ENCODE measurements around the gene HPS5. TPM values are rescaled to one million over a fixed set of nuclear protein-coding genes. Genes with fewer than 3 reads are reported as not detected.

The HPS5 gene
- total RNA-seq, 4 donors from 2014 or later = 3.0 to 18.9 (median 14.2) TPM

GRCh38 chr11:18245396-18245795, 76.5 kb downstream of the HPS5 start:
- intact Hi-C loops (cut with DNase I; ENCODE audit: low total_unique reads) (no loop called here), in situ Hi-C loops (cut with MboI; ENCODE audit: low pct_ligation_motif_present in 1 of 4, low pct_unique_long_range_greater_than_20kb in 1 of 4, low sequenced_read_pairs in 3 of 4) (no loop called here)
- Histone ChIP-seq H3K9me3 (no peaks in the 10 kb centered on the region), H3K4me1 (peaks cover 0 to 3% (median 0%) of the 10 kb centered on the region in 4 donors), H3K27me3 (no peaks in the 10 kb centered on the region), H3K36me3 (no peaks in the 10 kb centered on the region), H3K27ac (no peak overlapping the region), H3K4me3 (no peak overlapping the region)
- no peak for TF ChIP-seq POLR2AphosphoS5 (IDR thresholded peaks at IDR 0.05)
- TF ChIP-seq EP300 (IDR thresholded peaks at IDR 0.05; ENCODE audit: low read depth) = no peak
- TF ChIP-seq, protein P1, sequence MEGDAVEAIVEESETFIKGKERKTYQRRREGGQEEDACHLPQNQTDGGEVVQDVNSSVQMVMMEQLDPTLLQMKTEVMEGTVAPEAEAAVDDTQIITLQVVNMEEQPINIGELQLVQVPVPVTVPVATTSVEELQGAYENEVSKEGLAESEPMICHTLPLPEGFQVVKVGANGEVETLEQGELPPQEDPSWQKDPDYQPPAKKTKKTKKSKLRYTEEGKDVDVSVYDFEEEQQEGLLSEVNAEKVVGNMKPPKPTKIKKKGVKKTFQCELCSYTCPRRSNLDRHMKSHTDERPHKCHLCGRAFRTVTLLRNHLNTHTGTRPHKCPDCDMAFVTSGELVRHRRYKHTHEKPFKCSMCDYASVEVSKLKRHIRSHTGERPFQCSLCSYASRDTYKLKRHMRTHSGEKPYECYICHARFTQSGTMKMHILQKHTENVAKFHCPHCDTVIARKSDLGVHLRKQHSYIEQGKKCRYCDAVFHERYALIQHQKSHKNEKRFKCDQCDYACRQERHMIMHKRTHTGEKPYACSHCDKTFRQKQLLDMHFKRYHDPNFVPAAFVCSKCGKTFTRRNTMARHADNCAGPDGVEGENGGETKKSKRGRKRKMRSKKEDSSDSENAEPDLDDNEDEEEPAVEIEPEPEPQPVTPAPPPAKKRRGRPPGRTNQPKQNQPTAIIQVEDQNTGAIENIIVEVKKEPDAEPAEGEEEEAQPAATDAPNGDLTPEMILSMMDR (IDR thresholded peaks at IDR 0.05) = no peak
- no peak for TF ChIP-seq POLR2A (IDR thresholded peaks at IDR 0.05)
- WGBS, 2 donors (ENCODE audit: low coverage in 1 of 2) = 20 to 67% methylated on average over 1 to 5 of the region's 6 CpGs
- DNase-seq = no peak

GRCh38 chr11:18243783-18244362, 78.1 kb downstream of the HPS5 start:
- Histone ChIP-seq H3K9me3 (no peaks in the 10 kb centered on the region), H3K4me1 (peaks cover 0 to 3% (median 0%) of the 10 kb centered on the region in 4 donors), H3K27ac (no peak overlapping the region), H3K27me3 (peaks cover 10% of the 10 kb centered on the region), H3K4me3 (no peak overlapping the region), H3K36me3 (no peaks in the 10 kb centered on the region)
- TF ChIP-seq POLR2AphosphoS5 (IDR thresholded peaks at IDR 0.05) = no peak
- TF ChIP-seq, protein P1 (IDR thresholded peaks at IDR 0.05) = peak; percentile 64 to 82 (median 78)
- peak; percentile 70 for DNase-seq
- intact Hi-C loops (cut with DNase I; ENCODE audit: low total_unique reads) = no loop called here
- 0% methylated on average over 1 of the region's 1 CpG; no CpG with 5 or more reads in 1 of the 2 donors for WGBS, 2 donors (ENCODE audit: low coverage in 1 of 2)
- in situ Hi-C loops (cut with MboI; ENCODE audit: low pct_ligation_motif_present in 1 of 4, low pct_unique_long_range_greater_than_20kb in 1 of 4, low sequenced_read_pairs in 3 of 4) = no loop called here

DNA sequence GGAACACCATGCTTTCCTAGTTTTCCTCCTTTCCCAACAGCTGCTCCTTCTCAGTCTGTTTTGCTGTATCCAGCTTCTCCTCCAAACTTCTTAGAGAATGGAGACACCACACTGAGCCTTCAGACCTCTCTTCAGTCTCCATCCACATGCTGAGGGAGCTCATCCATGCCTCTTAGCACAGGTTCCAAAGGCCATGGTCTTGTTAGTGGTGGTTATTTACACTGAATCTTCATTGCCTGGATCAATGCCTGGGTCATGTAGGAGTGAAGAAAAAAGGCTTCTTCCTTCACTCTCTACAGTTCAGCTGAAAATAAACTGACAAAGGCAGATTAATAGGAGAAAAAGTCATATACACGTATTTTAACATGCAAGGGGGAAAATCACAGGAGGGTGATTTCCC, 82.3 kb downstream of the HPS5 start:
- no peak overlapping the region for H3K27ac ChIP-seq
- intact Hi-C loops (cut with DNase I; ENCODE audit: low total_unique reads) (no loop called here), in situ Hi-C loops (cut with MboI; ENCODE audit: low pct_ligation_motif_present in 1 of 4, low pct_unique_long_range_greater_than_20kb in 1 of 4, low sequenced_read_pairs in 3 of 4) (no loop called here)
- no peaks in the 10 kb centered on the region for H3K4me1 ChIP-seq
- H3K4me3 ChIP-seq = no peak overlapping the region
- no peaks in the 10 kb centered on the region for H3K9me3 ChIP-seq
- H3K27me3 ChIP-seq = peaks cover 22% of the 10 kb centered on the region
- TF ChIP-seq EP300 (IDR thresholded peaks at IDR 0.05; ENCODE audit: low read depth) = no peak
- TF ChIP-seq POLR2A (IDR thresholded peaks at IDR 0.05) = no peak
- TF ChIP-seq, protein P1 (IDR thresholded peaks at IDR 0.05) = no peak
- TF ChIP-seq POLR2AphosphoS5 (IDR thresholded peaks at IDR 0.05) = no peak
- DNase-seq = no peak
- H3K36me3 ChIP-seq = no peaks in the 10 kb centered on the region
- WGBS, 2 donors (ENCODE audit: low coverage in 1 of 2) = 82 to 90% methylated on average over 1 of the region's 1 CpG

- Histone ChIP-seq H3K27ac (no peak within 1 kb of the TSS), H3K4me3 (no peak within 1 kb of the TSS), H3K9me3 (no peaks in the 10 kb centered on the region), H3K4me1 (no peaks in the 10 kb centered on the region), H3K27me3 (peaks cover 22% of the 10 kb centered on the region), H3K36me3 (no peaks in the 10 kb centered on the region)
- TF ChIP-seq, protein P1 (IDR thresholded peaks at IDR 0.05) = no peak
- no peak for TF ChIP-seq POLR2AphosphoS5 (IDR thresholded peaks at IDR 0.05)
- intact Hi-C loops (cut with DNase I; ENCODE audit: low total_unique reads) (no loop called here), in situ Hi-C loops (cut with MboI; ENCODE audit: low pct_ligation_motif_present in 1 of 4, low pct_unique_long_range_greater_than_20kb in 1 of 4, low sequenced_read_pairs in 3 of 4) (no loop called here)
- 68 to 76% methylated on average over 2 of the region's 2 CpGs for WGBS, 2 donors (ENCODE audit: low coverage in 1 of 2)
- no peak for DNase-seq
Measured at GRCh38 chr11:18236664-18237356, 85.1 kb downstream of the HPS5 start, which contains the start of gene SAA4. Gene SAA4, minus strand, starts transcription at chr11:18236802. Its CDS starts 876 bp downstream, at chr11:18235926.
